OCI-LY3 (cell line): ENCODE data around the gene ANXA11.

Experiments used
- CTCF ChIP-seq: fragments of 200-600, 300-600 bp; sonication (generic); IDR thresholded peaks from 2 replicates; pipeline ENCODE4 v1.5.1; 2014; ENCODE audit warnings: antibody characterized with exemption, low read length, low read depth
- EZH2phosphoT487 ChIP-seq: fragments of 200-600 bp; shearing (Covaris generic); IDR thresholded peaks from 2 replicates; pipeline ENCODE4 v1.6.1; 2018; ENCODE audit warnings: antibody characterized with exemption, mixed run types, low read depth

- TF ChIP-seq CTCF (no peak), EZH2phosphoT487 (no peak)
These were observed 5.5 kb downstream of the ANXA11 start for GRCh38 chr10:80199828-80200227.
